Keratinocyte (primary cell): Measurements from ENCODE around the gene MYLIP. TPM values are rescaled to one million over a fixed set of nuclear protein-coding genes. Genes with fewer than 3 reads are reported as not detected.

Experiments
- DNase-seq: peaks from one replicate; pipeline ENCODE4 v3.0.0-alpha.2; 2011; ENCODE audit warnings: low read depth, missing footprints, low spot score
- FAIRE-seq: peaks from 2 replicates; lab custom pipeline; 2011; peaks lifted over from hg19 to GRCh38; lab: Jason Lieb, UNC
- H2AFZ ChIP-seq: 2 replicates; pipeline ENCODE4 v1.6.0; 2012; ENCODE audit warnings: low read length, control low read depth, inconsistent platforms; ENCODE audit not compliant: control insufficient read depth
- H3K27ac ChIP-seq: 2 replicates; pipeline ENCODE4 v1.5.1; 2011; ENCODE audit warnings: low read length; ENCODE audit not compliant: control insufficient read depth, insufficient read depth
- H3K27me3 ChIP-seq: 3 replicates; pipeline ENCODE4 v1.6.0; 2011; ENCODE audit warnings: low read length; ENCODE audit not compliant: control insufficient read depth, insufficient read depth; ENCODE audit errors: extremely low read depth
- H3K36me3 ChIP-seq, 2 experiments: 2 replicates in 1 of 2; 3 replicates in 1 of 2; pipeline ENCODE4 v1.5.1; 2011; ENCODE audit warnings: low read length in 2 of 2, mild to moderate bottlenecking in 1 of 2; ENCODE audit not compliant: control insufficient read depth in 2 of 2, insufficient read depth in 2 of 2; ENCODE audit errors: extremely low read depth in 1 of 2
- H3K4me1 ChIP-seq: 3 replicates; pipeline ENCODE4 v1.5.1; 2011; ENCODE audit warnings: low read length; ENCODE audit not compliant: control insufficient read depth, insufficient read depth; ENCODE audit errors: extremely low read depth
- H3K4me2 ChIP-seq: 3 replicates; pipeline ENCODE4 v1.6.0; 2011; ENCODE audit warnings: low read depth, low read length; ENCODE audit not compliant: control insufficient read depth, insufficient read depth; ENCODE audit errors: extremely low read depth
- H3K4me3 ChIP-seq, 3 experiments: fragments of 200-600 bp in 1 of 3; sonication (generic) in 1 of 3; 2 replicates in 2 of 3; 3 replicates in 1 of 3; pipeline ENCODE4 v1.5.1; 2011 to 2016; ENCODE audit warnings: low read length in 3 of 3, mild to moderate bottlenecking in 3 of 3, control low read depth in 2 of 3, inconsistent platforms in 1 of 3, low read depth in 1 of 3, mixed read lengths in 1 of 3, mixed run types in 1 of 3, moderate library complexity in 1 of 3; ENCODE audit not compliant: control insufficient read depth in 2 of 3, insufficient read depth in 2 of 3; ENCODE audit errors: extremely low read depth in 1 of 3
- H3K79me2 ChIP-seq: 2 replicates; pipeline ENCODE4 v1.6.0; 2012; ENCODE audit warnings: low read length; ENCODE audit not compliant: control insufficient read depth, insufficient read depth
- H3K9ac ChIP-seq: 3 replicates; pipeline ENCODE4 v1.6.0; 2011; ENCODE audit warnings: low read length; ENCODE audit not compliant: control insufficient read depth, insufficient read depth; ENCODE audit errors: extremely low read depth
- H3K9me1 ChIP-seq: 3 replicates; pipeline ENCODE4 v1.6.0; 2011; ENCODE audit warnings: low read length; ENCODE audit not compliant: control insufficient read depth, insufficient read depth; ENCODE audit errors: extremely low read depth
- H3K9me3 ChIP-seq: 2 replicates; pipeline ENCODE4 v1.5.1; 2012; ENCODE audit warnings: low read depth, low read length; ENCODE audit not compliant: control insufficient read depth
- H4K20me1 ChIP-seq: 3 replicates; pipeline ENCODE4 v1.6.0; 2011; ENCODE audit warnings: low read length; ENCODE audit not compliant: control insufficient read depth, insufficient read depth; ENCODE audit errors: extremely low read depth
- EZH2 ChIP-seq: IDR thresholded peaks from one replicate; pipeline ENCODE4 v1.6.1; 2012; ENCODE audit warnings: inconsistent platforms, mild to moderate bottlenecking, low read length, moderate library complexity
- dilution Hi-C: fragments of 300-500 bp; cut with MboI; formaldehyde crosslinking; loops from one replicate; pipeline ENCODE4 v1.7.0; 2020; ENCODE audit warnings: low sequenced_read_pairs; ENCODE audit not compliant: extremely low pct_ligation_motif_present
- polyA plus RNA-seq, 5 experiments: library from polyadenylated mRNA; depleted of rRNA in 3 of 5; stranded (reverse) in 3 of 5; stranded (forward) in 1 of 5; unstranded in 1 of 5; fragments of >200 nt; gene quantifications; 1 replicate in 1 of 5; 2 replicates in 3 of 5; 3 replicates in 1 of 5; pipeline versions ENCODE4 v1.2.1 to v1.2.3, GENCODE V29; 2011 to 2012; ENCODE audit warnings: missing spikeins in 2 of 5, low read depth in 1 of 5, low replicate concordance in 1 of 5
- TF ChIP-seq, protein P1 (sequence below), 3 experiments: IDR thresholded peaks in 1 of 3; conservative IDR thresholded peaks in 1 of 3; optimal IDR thresholded peaks in 1 of 3; 2 replicates in 2 of 3; 3 replicates in 1 of 3; pipeline versions ENCODE3 to v1.5.1; 2011; ENCODE audit warnings: low read length in 3 of 3, mild to moderate bottlenecking in 3 of 3, moderate library complexity in 2 of 3, control low read depth in 1 of 3, inconsistent platforms in 1 of 3; ENCODE audit not compliant: insufficient read depth in 2 of 3; ENCODE audit errors: extremely low read depth in 1 of 3

Gene MYLIP
- polyA plus RNA-seq, 1 donor (not counting 4 experiments of a cell fraction or from before 2014, with no cell fraction given), result 5.8 TPM

- Histone ChIP-seq H3K4me1 (peaks cover 14% of the 10 kb centered on the region), H2AFZ (no peak overlapping the region), H3K27me3 (no peaks in the 10 kb centered on the region), H3K9me1 (no peaks in the 10 kb centered on the region), H3K4me2 (no peak overlapping the region), H3K9ac (no peak overlapping the region), H4K20me1 (peaks cover 2% of the 10 kb centered on the region), H3K27ac (no peak overlapping the region), H3K79me2 (no peaks in the 10 kb centered on the region), H3K36me3 (no peaks in the 10 kb centered on the region), H3K9me3 (no peaks in the 10 kb centered on the region), H3K4me3 (no peak overlapping the region)
- TF ChIP-seq, protein P1, sequence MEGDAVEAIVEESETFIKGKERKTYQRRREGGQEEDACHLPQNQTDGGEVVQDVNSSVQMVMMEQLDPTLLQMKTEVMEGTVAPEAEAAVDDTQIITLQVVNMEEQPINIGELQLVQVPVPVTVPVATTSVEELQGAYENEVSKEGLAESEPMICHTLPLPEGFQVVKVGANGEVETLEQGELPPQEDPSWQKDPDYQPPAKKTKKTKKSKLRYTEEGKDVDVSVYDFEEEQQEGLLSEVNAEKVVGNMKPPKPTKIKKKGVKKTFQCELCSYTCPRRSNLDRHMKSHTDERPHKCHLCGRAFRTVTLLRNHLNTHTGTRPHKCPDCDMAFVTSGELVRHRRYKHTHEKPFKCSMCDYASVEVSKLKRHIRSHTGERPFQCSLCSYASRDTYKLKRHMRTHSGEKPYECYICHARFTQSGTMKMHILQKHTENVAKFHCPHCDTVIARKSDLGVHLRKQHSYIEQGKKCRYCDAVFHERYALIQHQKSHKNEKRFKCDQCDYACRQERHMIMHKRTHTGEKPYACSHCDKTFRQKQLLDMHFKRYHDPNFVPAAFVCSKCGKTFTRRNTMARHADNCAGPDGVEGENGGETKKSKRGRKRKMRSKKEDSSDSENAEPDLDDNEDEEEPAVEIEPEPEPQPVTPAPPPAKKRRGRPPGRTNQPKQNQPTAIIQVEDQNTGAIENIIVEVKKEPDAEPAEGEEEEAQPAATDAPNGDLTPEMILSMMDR (optimal IDR thresholded peaks at IDR 0.05 in 1 of 3, IDR thresholded peaks at IDR 0.05 in 1 of 3, conservative IDR thresholded peaks at IDR 0.05 in 1 of 3; ENCODE audit: extremely low read depth in 1 of 3, insufficient read depth in 2 of 3, low read length in 3 of 3), result no peak
- no peak for TF ChIP-seq EZH2
- DNase-seq (no peak), FAIRE-seq (no peak)
- dilution Hi-C loops, result no loop called here
Observed at GRCh38 chr6:16136091-16136490, 7.2 kb downstream of the MYLIP start.

GRCh38 chr6:16136621-16137450 lies 8.0 kb downstream of the MYLIP start:
- Histone ChIP-seq H3K9me1 (no peaks in the 10 kb centered on the region), H4K20me1 (peaks cover 2% of the 10 kb centered on the region), H3K27me3 (no peaks in the 10 kb centered on the region), H3K79me2 (no peaks in the 10 kb centered on the region), H3K27ac (no peak overlapping the region), H3K4me2 (peak overlapping the region; percentile 6), H2AFZ (no peak overlapping the region), H3K4me1 (peaks cover 12% of the 10 kb centered on the region), H3K9ac (no peak overlapping the region), H3K9me3 (no peaks in the 10 kb centered on the region), H3K36me3 (no peaks in the 10 kb centered on the region), H3K4me3 (no peak overlapping the region)
- dilution Hi-C loops, result no loop called here
- FAIRE-seq (no peak), DNase-seq (no peak)
- TF ChIP-seq EZH2, result no peak
- TF ChIP-seq, protein P1 (optimal IDR thresholded peaks at IDR 0.05 in 1 of 3, IDR thresholded peaks at IDR 0.05 in 1 of 3, conservative IDR thresholded peaks at IDR 0.05 in 1 of 3; ENCODE audit: extremely low read depth in 1 of 3, insufficient read depth in 2 of 3, low read length in 3 of 3), result no peak
